Measurements from ENCODE around the gene DLG1. TPM values are rescaled to one million over a fixed set of nuclear protein-coding genes. Genes with fewer than 3 reads are reported as not detected.
"Not testable (repeated sequence)": the region's sequence is repeated elsewhere in the genome, so short reads cannot be mapped to it uniquely, and the experiment has no call there.

The DLG1 gene
- total RNA-seq, 1 donor from 2014 or later, result 142 TPM

DNA sequence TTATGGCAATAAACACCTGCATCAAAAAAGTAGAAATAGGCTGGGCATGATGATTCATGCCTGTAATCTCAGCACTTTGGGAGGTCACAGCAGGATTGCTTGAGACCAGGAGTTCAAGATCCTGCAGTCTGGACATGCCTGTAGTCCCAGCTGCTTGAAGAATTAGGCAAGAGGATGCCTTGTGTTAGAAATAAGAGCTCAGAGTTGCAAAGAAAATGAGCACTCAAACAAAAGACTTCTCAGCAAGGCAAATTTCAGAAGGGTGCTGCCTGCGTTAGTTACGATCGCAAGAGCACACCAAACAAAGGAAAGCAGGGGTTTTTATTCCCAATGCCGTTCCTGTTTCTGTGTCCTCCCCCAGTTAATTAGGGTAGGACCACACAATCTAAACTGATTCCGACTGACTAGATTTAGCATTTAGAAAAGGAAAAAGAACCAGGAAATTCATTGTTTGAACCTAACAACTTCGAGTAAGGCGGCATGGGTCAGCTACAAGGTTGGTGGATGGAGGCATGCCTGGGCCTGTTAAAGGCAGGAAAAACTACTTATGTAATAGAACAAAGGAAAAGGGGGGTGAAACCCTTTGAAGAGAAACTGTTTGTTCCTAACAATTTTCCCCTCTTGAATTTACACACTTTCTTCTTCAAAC lies 55.5 kb downstream of the DLG1 start:
- DNase-seq, result no peak

DNA sequence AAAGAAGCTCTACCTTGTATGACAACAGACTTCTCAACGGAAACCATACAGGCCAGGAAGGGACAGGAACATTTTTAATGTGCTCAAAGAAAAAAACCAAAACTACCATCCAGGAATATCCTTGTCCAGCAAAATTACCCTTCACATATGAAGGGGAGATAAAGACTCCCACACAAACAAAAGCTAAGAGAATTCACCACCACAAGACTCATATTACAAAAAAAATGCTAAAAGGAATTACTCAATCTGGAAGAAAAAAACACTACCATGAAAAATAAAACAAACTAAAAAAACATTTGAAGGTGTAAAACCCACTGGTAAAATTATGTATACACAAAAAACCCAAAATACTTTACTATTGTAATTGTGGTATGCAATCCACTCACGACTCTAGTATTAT lies 57.2 kb downstream of the DLG1 start:
- no peak for DNase-seq

DNA sequence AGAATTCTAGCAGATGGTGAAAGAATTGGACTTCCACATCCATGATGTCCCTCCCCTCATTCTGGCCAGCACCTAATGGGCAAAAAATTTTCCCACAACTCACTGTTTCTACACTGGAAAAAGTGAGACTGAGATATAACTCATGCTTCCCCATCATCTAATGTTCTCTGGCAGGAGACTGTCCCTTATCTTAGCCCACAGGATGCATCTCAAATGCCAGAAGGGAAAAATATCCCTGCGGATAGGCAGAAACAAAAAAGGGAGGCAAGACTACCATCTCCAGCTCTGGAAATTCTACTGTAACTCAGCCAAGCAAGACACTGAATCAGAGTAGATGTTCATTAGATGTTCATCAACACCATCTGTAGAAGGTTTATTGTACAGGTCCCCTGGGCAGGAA lies 58.6 kb downstream of the DLG1 start:
- DNase-seq, result no peak

DNA sequence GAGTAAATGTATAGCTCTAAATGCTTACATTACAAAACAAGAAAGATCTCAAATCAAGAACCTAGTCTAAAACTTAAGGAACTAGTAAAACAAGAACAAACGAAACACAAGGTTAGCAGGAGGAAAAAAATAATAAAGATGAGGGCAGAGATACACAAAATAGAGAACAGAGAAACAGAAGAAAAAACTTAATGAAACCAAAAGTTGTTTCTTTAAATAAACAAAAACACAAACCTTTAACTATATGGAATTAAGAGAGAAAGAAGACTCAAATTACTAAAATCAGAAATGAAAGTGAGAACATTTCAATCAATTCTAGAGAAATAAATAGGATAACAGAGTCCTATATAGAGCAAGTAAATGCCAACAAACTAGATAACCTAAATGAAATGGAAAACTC lies 59.6 kb downstream of the DLG1 start:
- DNase-seq, result no peak

DNA sequence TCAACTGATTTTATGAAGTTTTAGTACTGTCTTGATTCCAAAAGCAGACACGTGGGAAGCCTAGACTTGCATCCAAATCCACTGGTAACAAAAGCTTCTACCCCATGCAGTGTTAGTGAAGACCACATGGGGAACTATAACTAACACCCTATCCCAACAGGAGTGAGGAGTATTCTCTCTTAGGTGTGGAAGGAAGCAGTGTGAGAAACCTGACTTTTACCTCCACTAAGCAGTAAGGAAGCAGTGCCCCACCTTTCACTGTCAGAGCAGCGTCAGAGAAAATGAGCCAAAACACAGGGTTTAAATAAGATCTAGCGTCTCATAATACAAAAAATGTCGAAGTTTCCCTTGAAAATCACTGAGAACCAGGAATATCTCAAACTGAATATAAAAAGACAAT lies 60.5 kb downstream of the DLG1 start:
- no peak for DNase-seq

DNA sequence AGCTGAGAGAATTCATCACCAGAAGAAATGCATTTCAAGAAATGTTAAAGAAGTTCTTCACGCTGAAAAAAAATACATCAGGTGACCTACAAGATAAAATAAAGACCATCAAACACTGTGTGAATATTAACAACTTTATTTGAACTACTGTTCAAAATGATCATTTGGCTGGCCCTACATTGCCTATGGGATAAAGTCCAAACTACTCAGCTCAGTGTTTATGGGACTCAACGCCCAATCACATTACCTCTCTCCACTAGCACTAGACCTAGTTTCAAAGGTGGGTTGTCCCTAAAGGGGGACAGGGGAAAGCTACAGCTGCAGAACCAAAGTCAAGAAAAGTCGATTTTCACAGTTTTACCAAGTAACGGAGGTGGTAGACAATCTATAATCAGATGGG lies 62.0 kb downstream of the DLG1 start:
- no peak for DNase-seq

DNA sequence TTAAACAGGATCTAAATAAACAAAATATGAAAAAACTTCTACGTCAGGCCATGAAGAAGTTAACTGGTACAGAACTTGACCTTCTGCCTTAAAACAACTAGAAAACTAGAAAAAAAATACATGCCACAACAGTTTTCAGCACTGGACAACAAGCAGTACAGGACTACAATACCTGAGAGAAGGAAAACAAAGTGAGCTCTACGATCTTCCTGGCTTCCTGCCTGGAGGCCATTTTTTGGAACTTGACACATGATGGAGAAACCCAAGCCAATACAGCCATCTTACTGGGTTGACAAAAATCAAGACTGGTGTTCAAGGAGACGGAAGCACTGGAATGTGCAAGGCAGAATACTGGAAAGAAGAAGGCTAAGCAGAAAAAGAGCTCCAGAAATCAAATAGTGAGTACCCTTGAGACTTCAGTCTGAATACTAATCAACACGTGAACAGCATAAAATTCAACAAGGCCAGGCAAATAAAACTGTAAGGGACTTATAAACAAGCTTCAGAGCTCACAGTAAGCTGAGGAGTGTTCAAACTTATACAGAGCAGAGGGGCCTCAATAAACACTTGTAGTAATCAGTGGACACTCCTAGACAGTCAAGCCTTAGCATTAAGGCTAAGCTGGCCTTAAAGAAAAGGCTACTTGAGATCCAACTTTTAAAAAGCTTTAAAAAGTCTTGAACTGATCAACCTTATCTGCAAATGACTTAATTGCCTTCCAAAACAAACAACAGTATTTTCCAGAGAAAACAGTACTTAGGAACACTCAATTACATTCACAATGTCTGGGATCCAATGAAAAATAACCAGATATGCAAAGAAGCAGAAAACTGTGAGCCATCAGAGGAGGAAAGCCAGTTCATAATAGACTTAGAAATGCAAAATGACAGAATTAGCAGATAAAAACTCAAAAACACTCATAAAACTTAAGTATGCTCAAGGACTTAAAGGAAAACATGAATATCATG lies 63.2 kb downstream of the DLG1 start:
- DNase-seq, result no peak

DNA sequence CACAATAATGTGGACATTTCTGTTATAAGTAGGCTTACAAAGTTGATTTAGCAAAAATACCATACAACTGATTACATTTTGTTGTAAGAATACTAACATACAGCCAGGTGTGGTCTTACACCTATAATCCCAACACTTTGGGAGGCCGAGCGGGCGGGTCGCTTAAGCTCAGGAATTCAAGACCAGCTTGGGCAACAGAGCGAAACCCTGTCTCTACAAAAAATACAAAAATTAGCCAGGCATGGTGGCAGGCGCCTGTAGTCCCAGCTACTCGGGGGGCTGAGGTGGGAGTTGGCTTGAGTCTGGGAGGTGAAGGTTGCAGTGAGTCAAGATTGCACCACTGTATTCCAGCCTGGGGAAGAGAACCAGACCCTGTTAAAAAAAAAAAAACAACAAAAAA lies 67.1 kb downstream of the DLG1 start:
- no peak for DNase-seq

DNA sequence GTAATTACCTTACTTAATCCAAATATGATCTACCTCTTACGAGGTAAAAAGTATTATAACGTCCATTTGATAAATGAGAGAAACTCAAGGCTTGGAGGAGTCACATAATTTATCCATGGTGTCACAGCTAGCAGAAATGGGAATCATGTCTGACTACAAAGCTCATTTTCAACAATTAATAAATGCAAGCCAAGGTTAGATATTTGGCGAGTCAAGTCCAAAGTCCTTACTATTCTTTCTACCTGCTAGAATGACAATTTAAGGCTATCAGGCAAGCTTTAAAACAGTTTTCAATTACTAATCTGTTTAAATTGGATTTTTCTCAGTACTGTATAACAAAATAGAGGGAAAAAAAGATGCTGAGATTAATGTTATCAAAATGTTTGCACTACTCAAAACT lies 68.6 kb downstream of the DLG1 start:
- DNase-seq, result no peak

DNA sequence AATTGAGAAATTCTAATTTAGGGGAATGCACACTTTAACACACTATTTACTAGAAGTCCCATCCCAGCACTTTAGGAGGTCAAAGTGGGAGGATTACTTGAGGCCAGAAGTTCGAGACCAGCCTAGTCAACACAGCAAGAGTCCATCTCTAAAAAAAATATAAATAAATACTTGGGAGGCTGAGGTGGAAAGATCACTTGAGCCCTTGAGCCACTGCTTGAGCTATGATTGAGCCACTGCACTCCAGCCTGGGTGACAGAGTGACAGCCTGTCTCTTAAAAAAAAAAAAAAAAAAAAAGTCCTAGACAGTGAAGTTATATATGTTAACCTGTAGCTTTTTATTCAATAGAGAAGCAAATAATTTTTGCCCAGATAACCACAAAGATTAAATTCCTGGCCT lies 69.2 kb downstream of the DLG1 start:
- DNase-seq, result no peak

DNA sequence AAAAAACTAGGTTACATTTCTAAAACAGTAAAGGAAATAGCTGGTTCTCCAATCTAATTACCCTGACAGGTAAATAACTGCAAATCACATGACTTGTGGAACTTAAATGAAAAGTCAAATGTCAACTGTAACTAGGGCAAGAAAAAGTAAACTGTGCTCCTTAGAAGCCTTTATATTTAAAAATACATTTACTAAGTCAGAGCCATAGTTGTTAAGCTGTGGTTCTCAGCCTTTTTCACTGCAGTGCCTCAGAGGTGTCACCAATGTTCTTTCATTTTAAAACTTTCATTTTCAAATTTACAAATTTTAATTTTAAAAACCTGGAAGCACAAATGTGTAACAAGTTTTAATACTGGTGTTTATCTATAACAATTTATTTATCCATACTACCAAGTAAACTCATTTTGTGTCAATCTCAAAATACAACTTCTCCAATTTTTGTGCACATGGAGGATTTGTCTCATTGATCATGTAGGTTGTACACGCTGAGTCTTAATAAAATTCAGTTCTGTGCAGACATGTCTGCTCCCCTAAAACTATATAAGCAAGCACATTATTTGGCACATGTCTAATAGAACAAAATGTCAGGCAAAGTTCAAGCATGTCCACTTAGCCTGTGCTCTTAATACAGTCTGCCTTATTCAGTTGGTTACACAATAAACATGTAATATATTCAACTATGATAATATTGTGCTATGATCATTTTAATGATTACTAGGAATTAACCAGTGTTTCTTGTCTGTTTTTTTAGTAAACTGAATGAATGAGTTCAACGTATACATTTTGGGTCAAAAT lies 70.4 kb downstream of the DLG1 start:
- no peak for DNase-seq

DNA sequence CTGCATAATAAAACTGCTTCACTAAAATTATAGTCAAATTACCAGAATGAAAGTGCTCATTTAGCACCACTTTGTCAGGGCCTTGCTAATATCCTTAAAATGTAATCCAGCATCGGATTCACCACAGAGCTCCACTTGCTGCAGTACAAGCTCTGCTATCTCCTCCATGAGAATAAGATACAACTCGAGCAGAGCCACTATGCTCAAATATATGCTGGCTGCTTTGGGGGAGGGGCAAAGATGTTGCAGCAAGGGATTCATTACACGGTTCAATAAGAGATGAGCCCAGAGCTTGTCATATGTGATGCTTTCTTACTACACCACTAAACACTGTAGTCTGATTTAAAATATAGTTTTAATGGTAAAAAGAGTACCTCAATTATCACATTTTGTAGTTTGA lies 72.2 kb downstream of the DLG1 start:
- no peak for DNase-seq

DNA sequence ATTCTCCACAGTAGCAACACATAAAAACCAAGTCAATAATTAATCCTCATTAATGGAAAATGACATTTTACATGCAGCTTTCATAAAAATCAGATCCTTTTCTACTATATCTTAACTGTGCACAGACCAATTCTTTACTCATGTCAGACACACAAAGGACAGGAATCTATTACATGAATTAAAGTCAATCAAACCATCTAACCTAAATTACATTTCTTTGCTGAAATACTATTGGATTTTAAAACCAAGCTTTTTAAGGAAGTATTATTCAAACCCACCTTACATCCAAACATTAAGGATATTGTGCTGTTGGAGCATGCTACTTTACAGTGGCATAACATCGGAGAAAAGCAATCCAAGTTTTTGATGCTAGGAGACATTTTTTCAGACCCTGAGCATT lies 72.8 kb downstream of the DLG1 start:
- no peak for DNase-seq

DNA sequence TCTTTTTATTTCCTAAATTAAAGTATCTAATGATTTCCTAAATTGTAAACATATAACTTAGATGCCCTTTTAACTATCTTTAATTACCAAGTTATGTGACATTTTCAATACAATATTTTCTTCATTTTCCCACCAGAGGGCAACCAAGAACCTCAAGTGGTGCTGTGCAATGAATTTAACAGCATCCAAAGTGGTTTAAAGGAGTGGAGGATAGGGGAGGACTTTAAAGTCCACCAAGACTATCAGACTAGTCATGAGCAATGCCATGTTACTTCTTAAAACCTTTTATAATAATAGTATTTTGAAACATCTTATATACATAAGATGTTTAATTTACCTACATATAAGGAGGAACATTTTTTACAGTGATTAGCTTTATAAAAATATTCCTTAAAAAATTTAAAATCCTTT lies 74.4 kb downstream of the DLG1 start:
- no peak for DNase-seq

DNA sequence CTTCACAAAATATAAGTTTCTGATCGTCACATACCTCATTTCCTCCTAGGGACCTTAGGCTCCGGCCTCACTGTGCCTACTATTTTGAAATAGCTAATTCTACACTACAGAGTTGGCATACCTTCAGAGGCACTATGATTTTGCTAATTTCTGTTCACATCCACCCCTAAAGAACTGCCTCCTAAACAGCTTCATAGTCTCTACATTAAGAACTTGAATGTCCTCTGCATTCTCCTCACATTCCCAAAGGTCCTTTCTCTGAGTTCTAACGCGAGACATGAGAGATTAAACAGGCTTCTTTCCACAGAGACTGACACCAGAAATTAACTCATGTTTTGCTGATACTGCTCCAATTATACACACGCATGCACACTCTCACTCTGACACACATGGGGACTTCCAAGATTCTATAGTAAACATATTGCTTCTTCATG lies 75.5 kb downstream of the DLG1 start:
- no peak for DNase-seq

DNA sequence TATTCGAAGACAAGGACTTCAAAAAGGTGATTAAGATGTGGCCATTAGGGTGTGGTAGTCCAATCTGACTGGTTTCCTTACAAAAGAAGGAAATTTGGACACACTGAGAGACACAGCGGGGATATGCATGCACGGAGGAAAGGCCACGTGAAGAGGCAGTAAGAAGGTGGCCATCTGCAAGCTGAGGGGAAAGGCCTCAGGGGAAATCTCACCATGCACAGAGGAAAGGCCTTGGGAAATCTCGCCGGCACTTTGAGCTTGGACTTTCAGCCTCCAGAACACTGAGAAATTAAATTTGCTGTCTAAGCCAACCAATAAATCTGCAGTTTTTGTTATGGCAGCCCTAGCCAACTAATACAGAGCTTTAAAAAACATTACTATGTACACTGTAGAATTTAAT lies 78.8 kb downstream of the DLG1 start:
- DNase-seq, result no peak

DNA sequence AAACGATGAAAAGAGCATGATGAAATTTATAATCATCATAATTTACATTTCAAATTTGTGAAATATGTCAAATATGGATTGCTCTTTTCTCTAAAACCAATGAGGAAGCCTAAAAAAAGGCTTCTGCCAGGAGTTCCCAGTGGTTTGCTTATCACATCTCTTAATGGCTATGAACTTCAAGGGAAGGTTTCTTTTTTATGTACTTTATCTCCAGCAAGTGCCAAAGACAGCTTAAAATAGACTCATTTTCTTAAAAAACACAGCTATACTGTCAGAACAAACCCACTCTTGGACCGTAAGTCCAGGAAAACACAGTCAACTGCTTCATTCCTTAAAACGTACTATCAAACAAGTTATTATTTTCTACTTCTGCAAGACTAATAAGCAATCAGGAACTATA lies 80.2 kb downstream of the DLG1 start:
- DNase-seq, result no peak

DNA sequence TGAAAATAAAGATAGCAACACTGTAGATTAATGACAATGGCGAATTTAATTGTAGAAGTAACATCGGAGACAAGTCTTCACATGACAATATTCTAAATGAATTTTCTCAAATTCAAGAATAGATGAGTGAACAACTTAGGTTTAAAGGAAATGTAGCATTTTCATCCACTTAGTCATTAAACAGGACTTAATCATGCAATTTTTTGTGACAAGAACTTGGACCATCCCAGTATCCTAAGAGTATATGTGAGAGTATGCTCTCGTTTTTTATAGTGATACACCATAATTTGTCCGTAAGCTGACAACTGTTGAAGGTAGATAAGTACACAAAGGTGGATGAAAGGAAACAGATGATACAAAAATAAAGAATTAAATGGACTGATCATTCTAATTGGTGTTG lies 81.5 kb downstream of the DLG1 start:
- DNase-seq, result no peak

DNA sequence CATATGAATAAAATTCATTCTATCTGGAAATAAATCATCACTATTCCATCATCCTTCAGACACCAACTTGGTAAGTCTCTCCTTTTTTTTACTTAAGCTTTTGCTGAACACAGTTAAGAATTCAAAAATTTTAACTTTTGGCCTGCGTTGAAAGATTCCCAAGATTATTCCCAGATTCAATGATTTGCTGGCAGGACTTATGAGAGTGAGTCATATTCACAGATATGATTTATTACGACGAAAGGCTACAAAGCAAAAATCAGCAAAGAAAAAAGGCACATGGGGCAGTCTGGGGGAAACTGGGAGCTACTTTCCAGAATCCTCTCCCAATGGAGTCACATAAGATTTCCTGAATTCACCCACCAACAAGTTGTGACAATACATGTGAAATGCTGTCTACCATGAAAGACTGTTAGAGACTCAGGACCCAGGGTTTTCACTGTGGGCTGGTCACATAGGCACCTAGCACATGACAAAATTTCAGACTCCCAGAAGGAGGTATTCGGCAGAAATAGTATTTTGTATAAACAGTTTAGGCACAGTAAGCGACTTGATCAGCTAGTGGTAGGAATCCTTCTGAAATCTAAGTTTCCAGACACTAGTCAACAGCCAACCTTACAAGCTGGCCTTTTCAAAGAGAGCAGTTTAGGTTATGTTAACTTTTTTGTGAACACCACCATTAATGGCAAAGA lies 82.1 kb downstream of the DLG1 start:
- no peak for DNase-seq

DNA sequence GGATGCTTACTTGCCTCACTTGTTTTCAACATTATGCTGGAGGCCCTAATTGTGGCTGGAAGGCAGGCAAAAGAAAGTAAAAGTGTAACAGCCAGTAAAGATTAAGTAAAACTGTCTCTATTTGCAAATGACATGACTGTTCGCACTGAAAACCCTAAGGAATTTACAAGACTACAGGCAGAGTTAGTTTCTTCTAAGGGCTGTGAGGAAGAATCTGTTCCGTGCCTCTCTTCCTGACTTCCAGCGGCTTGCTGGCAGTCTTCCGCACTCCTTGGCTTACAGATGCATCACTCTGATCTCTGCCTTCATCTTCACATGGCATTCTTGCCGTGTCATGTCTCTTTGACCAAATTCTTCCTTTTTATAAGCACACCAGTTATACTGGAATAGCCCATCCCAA lies 86.1 kb downstream of the DLG1 start:
- no peak for DNase-seq

DNA sequence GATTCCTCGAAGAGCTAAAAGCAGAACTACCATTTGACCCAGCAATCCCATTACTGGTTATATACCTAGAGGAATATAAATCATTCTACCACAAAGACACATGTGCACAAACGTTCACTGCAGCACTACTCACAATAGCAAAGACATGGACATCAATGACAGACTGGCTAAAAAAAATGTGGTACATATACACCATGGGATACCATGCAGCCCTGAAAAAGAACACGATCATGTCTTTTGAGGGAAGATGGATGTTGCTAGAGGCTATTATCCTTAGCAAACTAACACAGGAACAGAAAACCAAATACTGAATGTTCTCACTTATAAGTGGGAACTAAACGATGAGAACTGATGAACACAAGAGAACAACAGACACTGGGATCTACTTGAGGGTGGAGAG lies 86.7 kb downstream of the DLG1 start:
- not testable (repeated sequence) for DNase-seq
